Kidney glomerular epithelial cell (primary cell): Measurements from ENCODE around the gene RGS18.
"Not testable (repeated sequence)": the region's sequence is repeated elsewhere in the genome, so short reads cannot be mapped to it uniquely, and the experiment has no call there.

Experiments
- DNase-seq: peaks from one replicate; lab custom pipeline; 2025; lab: John Stamatoyannopoulos, UW

RGS18 gene

GRCh38 chr1:192158181-192158580 lies at the start of gene RGS18:
Gene RGS18 (plus strand): TSS chr1:192158462. CDS start chr1:192158638, 176 bp downstream.
- DNase-seq, result no peak

- no peak for DNase-seq
These were observed 48.7 kb upstream of the RGS18 start for GRCh38 chr1:192109576-192109975.

GRCh38 chr1:192115000-192115399 lies 43.3 kb upstream of the RGS18 start:
- no peak for DNase-seq

- no peak for DNase-seq
These were observed 39.3 kb upstream of the RGS18 start for GRCh38 chr1:192118881-192119405.

- no peak for DNase-seq
These were observed 38.6 kb upstream of the RGS18 start for GRCh38 chr1:192119701-192120100.

GRCh38 chr1:192122668-192123067 lies 35.6 kb upstream of the RGS18 start:
- DNase-seq, result no peak

GRCh38 chr1:192123212-192123611 lies 35.0 kb upstream of the RGS18 start:
- DNase-seq, result no peak

GRCh38 chr1:192126030-192126619 lies 32.1 kb upstream of the RGS18 start:
- DNase-seq, result no peak

- DNase-seq, result no peak
These were observed 28.1 kb upstream of the RGS18 start for GRCh38 chr1:192130175-192130574.

GRCh38 chr1:192130865-192131264 lies 27.4 kb upstream of the RGS18 start:
- DNase-seq, result not testable (repeated sequence)

GRCh38 chr1:192131914-192132313 lies 26.3 kb upstream of the RGS18 start:
- DNase-seq, result no peak

GRCh38 chr1:192133350-192133926 lies 24.8 kb upstream of the RGS18 start:
- no peak for DNase-seq

- DNase-seq, result no peak
These were observed 17.9 kb upstream of the RGS18 start for GRCh38 chr1:192140382-192140781.

GRCh38 chr1:192147221-192147620 lies 11.0 kb upstream of the RGS18 start:
- no peak for DNase-seq

GRCh38 chr1:192147696-192148095 lies 10.6 kb upstream of the RGS18 start:
- no peak for DNase-seq

- no peak for DNase-seq
These were observed 7.1 kb upstream of the RGS18 start for GRCh38 chr1:192151176-192151575.

- DNase-seq, result no peak
These were observed 5.0 kb upstream of the RGS18 start for GRCh38 chr1:192153276-192153675.

GRCh38 chr1:192157067-192157466 lies 1.2 kb upstream of the RGS18 start:
- no peak for DNase-seq

- no peak for DNase-seq
These were observed 752 bp downstream of the RGS18 start for GRCh38 chr1:192159014-192159413.

- no peak for DNase-seq
These were observed 1.5 kb downstream of the RGS18 start for GRCh38 chr1:192159781-192160180.

GRCh38 chr1:192160196-192160595 lies 1.9 kb downstream of the RGS18 start:
- DNase-seq, result no peak

- DNase-seq, result no peak
These were observed 3.7 kb downstream of the RGS18 start for GRCh38 chr1:192161976-192162375.

- DNase-seq, result no peak
These were observed 4.1 kb downstream of the RGS18 start for GRCh38 chr1:192162376-192162775.

- DNase-seq, result not testable (repeated sequence)
These were observed 6.7 kb downstream of the RGS18 start for GRCh38 chr1:192165002-192165401.
